ENCODE measurements around the gene CHD3. TPM values are rescaled to one million over a fixed set of nuclear protein-coding genes. Genes with fewer than 3 reads are reported as not detected.

The CHD3 gene
- polyA plus RNA-seq, 1 donor from 2014 or later, result 115 TPM

GRCh38 chr17:7931709-7932482, 43.3 kb downstream of the CHD3 start, which contains the start of the genes CNTROB and TRAPPC1:
CNTROB (plus strand) TSS chr17:7932206; CDS start chr17:7933080, 874 bp downstream.
TRAPPC1 (minus strand) TSS chr17:7931946; CDS start chr17:7931829, 117 bp downstream.
- no peaks in the 10 kb centered on the region for H3K36me3 ChIP-seq (ENCODE audit: insufficient read depth, low read length)
- H3K9ac ChIP-seq (ENCODE audit: low read length), result peak within 1 kb of the TSS; percentile 89
- H3K4me2 ChIP-seq (ENCODE audit: low read length), result peak within 1 kb of the TSS; percentile 100
- H3K27ac ChIP-seq (ENCODE audit: low read length), result peak within 1 kb of the TSS; percentile 78
- no peaks in the 10 kb centered on the region for H4K20me1 ChIP-seq (ENCODE audit: insufficient read depth)
- peak; percentile 87 for TF ChIP-seq POLR2AphosphoS5 (IDR thresholded peaks at IDR 0.05)
- TF ChIP-seq, protein P1, sequence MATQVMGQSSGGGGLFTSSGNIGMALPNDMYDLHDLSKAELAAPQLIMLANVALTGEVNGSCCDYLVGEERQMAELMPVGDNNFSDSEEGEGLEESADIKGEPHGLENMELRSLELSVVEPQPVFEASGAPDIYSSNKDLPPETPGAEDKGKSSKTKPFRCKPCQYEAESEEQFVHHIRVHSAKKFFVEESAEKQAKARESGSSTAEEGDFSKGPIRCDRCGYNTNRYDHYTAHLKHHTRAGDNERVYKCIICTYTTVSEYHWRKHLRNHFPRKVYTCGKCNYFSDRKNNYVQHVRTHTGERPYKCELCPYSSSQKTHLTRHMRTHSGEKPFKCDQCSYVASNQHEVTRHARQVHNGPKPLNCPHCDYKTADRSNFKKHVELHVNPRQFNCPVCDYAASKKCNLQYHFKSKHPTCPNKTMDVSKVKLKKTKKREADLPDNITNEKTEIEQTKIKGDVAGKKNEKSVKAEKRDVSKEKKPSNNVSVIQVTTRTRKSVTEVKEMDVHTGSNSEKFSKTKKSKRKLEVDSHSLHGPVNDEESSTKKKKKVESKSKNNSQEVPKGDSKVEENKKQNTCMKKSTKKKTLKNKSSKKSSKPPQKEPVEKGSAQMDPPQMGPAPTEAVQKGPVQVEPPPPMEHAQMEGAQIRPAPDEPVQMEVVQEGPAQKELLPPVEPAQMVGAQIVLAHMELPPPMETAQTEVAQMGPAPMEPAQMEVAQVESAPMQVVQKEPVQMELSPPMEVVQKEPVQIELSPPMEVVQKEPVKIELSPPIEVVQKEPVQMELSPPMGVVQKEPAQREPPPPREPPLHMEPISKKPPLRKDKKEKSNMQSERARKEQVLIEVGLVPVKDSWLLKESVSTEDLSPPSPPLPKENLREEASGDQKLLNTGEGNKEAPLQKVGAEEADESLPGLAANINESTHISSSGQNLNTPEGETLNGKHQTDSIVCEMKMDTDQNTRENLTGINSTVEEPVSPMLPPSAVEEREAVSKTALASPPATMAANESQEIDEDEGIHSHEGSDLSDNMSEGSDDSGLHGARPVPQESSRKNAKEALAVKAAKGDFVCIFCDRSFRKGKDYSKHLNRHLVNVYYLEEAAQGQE (IDR thresholded peaks at IDR 0.05; ENCODE audit: borderline replicate concordance), result peak; percentile 12
- no peak for TF ChIP-seq TAF1 (IDR thresholded peaks at IDR 0.05; ENCODE audit: low read depth)
- no peak for TF ChIP-seq CTCF (IDR thresholded peaks at IDR 0.05; ENCODE audit: poor library complexity, severe bottlenecking)
- TF ChIP-seq MXI1 (conservative IDR thresholded peaks at IDR 0.05; ENCODE audit: poor library complexity, severe bottlenecking), result peak; percentile 90
- peak; percentile 20 for TF ChIP-seq EP300 (conservative IDR thresholded peaks at IDR 0.05; ENCODE audit: poor library complexity, severe bottlenecking)
- peak; percentile 10 for TF ChIP-seq RAD21 (conservative IDR thresholded peaks at IDR 0.05)
- no peak for TF ChIP-seq SMC3 (conservative IDR thresholded peaks at IDR 0.05; ENCODE audit: poor library complexity)
- H3K9me2 ChIP-seq (ENCODE audit: insufficient read depth, low read length), result no peaks in the 10 kb centered on the region
- H3K27me3 ChIP-seq (ENCODE audit: insufficient read depth, low read depth, low read length), result no peaks in the 10 kb centered on the region
- H3K4me3 ChIP-seq (ENCODE audit: low read length), result peak within 1 kb of the TSS; percentile 91
- H3K9me3 ChIP-seq (ENCODE audit: low read length), result no peaks in the 10 kb centered on the region
- H3K79me2 ChIP-seq (replicated peaks; ENCODE audit: insufficient read depth, low read length), result peaks cover 41% of the 10 kb centered on the region
- H3F3A ChIP-seq (ENCODE audit: insufficient read depth, low read length, poor library complexity, severe bottlenecking), result no peaks in the 10 kb centered on the region
- peak within 1 kb of the TSS; percentile 78 for H2AFZ ChIP-seq (ENCODE audit: low read depth, low read length)

DNA sequence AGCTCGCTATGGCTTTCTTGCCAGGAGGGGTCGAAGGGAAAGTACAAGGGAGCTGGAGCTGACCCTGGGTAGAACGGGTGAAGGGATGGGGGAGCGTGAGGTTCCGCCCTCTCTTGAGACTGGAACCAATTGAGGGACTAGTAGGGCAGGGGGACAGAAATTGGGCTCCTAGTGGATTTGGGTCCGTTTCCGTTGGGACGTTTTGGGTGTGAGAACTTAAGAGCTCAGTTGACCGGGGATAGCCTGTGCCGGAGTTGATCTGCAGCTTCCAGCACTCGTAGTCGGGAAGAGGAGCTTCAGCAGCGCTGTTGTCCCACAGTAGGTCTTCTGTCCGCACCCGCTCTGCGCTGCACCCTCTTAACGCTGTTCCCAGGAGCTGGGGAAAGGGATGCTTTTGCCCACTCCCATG, 43.9 kb downstream of the CHD3 start:
- Histone ChIP-seq H3F3A (ENCODE audit: insufficient read depth, low read length, poor library complexity, severe bottlenecking) (no peaks in the 10 kb centered on the region), H3K27me3 (ENCODE audit: insufficient read depth, low read depth, low read length) (no peaks in the 10 kb centered on the region), H3K79me2 (replicated peaks; ENCODE audit: insufficient read depth, low read length) (peaks cover 41% of the 10 kb centered on the region), H3K4me3 (ENCODE audit: low read length) (peak overlapping the region; percentile 91), H3K36me3 (ENCODE audit: insufficient read depth, low read length) (no peaks in the 10 kb centered on the region), H3K9me2 (ENCODE audit: insufficient read depth, low read length) (no peaks in the 10 kb centered on the region), H3K27ac (ENCODE audit: low read length) (peak overlapping the region; percentile 72), H3K4me2 (ENCODE audit: low read length) (peak overlapping the region; percentile 93), H2AFZ (ENCODE audit: low read depth, low read length) (peak overlapping the region; percentile 78), H4K20me1 (ENCODE audit: insufficient read depth) (no peaks in the 10 kb centered on the region), H3K9ac (ENCODE audit: low read length) (peak overlapping the region; percentile 86), H3K9me3 (ENCODE audit: low read length) (no peaks in the 10 kb centered on the region)
- TF ChIP-seq SMC3 (conservative IDR thresholded peaks at IDR 0.05; ENCODE audit: poor library complexity) (peak; percentile 10), MXI1 (conservative IDR thresholded peaks at IDR 0.05; ENCODE audit: poor library complexity, severe bottlenecking) (peak; percentile 21), POLR2AphosphoS5 (IDR thresholded peaks at IDR 0.05) (no peak)
